Measurements from ENCODE around the gene SCARF1.

The SCARF1 gene

DNA sequence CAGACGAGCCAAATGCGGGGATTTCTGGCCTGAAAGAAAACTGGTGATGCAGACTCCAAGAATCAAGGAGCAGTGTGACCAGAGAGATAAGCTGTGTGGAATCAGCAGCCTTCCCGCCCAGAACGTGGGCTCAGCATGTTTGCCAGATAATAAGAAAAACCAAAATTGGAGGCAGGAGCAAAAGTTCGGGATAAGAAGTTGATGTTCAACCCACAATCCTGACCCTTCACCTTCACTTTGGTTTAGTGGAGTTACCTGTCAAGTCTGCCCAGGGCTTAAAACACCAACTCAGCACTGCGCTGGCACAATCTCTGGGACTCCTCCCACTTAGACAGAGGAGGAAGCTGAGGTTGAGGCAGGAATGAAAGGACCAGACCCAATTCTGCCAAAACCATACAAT, 20.0 kb downstream of the SCARF1 start:
- DNase-seq (ENCODE audit: low read depth): no peak
- peaks cover 32% of the 10 kb centered on the region for H3K4me1 ChIP-seq (ENCODE audit: control insufficient read depth, insufficient read depth, low read length)
- no peaks in the 10 kb centered on the region for H3K27me3 ChIP-seq (replicated peaks; ENCODE audit: control insufficient read depth, insufficient read depth, low read length)
- H3K4me3 ChIP-seq (ENCODE audit: low read length): peak overlapping the region; percentile 92
- no peaks in the 10 kb centered on the region for H3K9me3 ChIP-seq (ENCODE audit: control insufficient read depth, low read length)
- H3K36me3 ChIP-seq (ENCODE audit: control insufficient read depth, insufficient read depth, low read length, severe bottlenecking): peaks cover 6% of the 10 kb centered on the region
- peak overlapping the region; percentile 71 for H3K9ac ChIP-seq (ENCODE audit: low read length)

DNA sequence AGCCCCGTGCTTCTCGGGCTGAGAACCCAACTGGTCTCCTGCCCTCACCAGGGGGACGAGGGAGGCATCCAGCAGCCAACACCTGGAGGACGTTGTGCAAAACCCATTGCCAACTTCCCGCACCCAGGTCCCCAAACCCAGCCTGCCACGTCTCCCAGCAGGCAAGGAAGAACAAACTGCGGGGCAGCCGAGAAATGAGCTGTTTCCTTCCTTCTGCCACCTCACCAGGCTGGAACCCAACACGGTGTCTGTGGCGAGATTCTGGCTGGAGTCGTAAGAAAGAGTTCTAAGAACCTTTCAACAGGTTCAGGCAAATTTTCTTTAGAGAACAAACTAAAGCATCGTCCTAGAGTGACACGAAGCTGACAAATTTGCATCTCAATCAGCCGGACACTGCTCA, 20.5 kb downstream of the SCARF1 start:
- Histone ChIP-seq H3K9me3 (ENCODE audit: control insufficient read depth, low read length) (no peaks in the 10 kb centered on the region), H3K4me1 (ENCODE audit: control insufficient read depth, insufficient read depth, low read length) (peaks cover 32% of the 10 kb centered on the region), H3K27me3 (replicated peaks; ENCODE audit: control insufficient read depth, insufficient read depth, low read length) (no peaks in the 10 kb centered on the region), H3K9ac (ENCODE audit: low read length) (peak overlapping the region; percentile 71), H3K4me3 (ENCODE audit: low read length) (no peak overlapping the region), H3K36me3 (ENCODE audit: control insufficient read depth, insufficient read depth, low read length, severe bottlenecking) (peaks cover 6% of the 10 kb centered on the region)
- no peak for DNase-seq (ENCODE audit: low read depth)

DNA sequence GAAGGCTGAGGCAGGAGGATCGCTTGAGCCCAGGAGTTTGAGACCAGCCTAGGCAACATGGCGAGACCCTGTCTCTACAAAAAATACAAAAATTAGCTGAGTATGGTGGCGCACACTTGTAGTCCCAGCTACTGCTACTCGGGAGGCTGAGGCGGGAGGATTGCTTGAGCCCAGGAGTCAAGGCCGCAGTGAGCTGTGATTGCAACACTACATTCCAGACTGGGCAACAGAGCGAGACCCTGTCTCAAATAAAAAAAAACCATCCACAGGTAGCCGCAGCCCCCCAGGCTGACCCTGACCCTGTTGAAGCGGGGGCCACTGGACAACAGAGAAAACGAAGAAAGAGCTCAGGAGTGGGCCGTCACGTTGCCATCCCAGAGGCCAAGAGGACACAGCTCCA, 20.9 kb downstream of the SCARF1 start:
- Histone ChIP-seq H3K4me3 (ENCODE audit: low read length) (no peak overlapping the region), H3K9ac (ENCODE audit: low read length) (no peak overlapping the region), H3K27me3 (replicated peaks; ENCODE audit: control insufficient read depth, insufficient read depth, low read length) (no peaks in the 10 kb centered on the region), H3K4me1 (ENCODE audit: control insufficient read depth, insufficient read depth, low read length) (peaks cover 31% of the 10 kb centered on the region), H3K36me3 (ENCODE audit: control insufficient read depth, insufficient read depth, low read length, severe bottlenecking) (peaks cover 6% of the 10 kb centered on the region), H3K9me3 (ENCODE audit: control insufficient read depth, low read length) (no peaks in the 10 kb centered on the region)
- no peak for DNase-seq (ENCODE audit: low read depth)

DNA sequence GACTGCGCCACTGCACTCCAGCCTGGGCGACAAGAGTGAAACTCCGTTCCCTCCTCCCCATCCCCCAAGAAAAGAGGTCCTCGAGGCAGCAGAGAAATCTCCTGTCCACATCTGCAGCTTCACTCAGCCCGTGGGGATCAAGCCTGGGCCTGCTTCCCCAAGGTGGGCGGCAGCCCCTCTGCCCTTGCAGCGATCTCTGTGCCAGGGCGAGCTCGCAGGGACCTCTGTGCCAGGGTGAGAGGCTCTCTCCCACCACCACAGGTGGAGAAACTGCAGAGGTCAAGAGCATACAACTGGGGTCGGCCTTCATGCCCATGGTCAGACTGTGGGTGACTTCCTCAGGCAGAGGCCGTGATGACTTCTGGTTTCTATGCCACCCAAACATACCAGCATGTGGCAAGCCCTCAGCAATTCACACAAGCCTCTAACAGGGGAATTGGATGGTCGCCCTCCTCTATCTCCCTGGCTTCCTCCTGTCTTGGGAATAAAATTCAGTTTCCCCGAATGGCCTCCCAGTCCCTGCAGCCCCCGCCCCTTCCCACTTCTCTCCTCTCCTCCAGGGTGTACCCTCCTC, 22.4 kb downstream of the SCARF1 start:
- Histone ChIP-seq H3K4me1 (ENCODE audit: control insufficient read depth, insufficient read depth, low read length) (peaks cover 27% of the 10 kb centered on the region), H3K27me3 (replicated peaks; ENCODE audit: control insufficient read depth, insufficient read depth, low read length) (no peaks in the 10 kb centered on the region), H3K4me3 (ENCODE audit: low read length) (no peak overlapping the region), H3K36me3 (ENCODE audit: control insufficient read depth, insufficient read depth, low read length, severe bottlenecking) (peaks cover 11% of the 10 kb centered on the region), H3K9me3 (ENCODE audit: control insufficient read depth, low read length) (no peaks in the 10 kb centered on the region), H3K9ac (ENCODE audit: low read length) (no peak overlapping the region)
- DNase-seq (ENCODE audit: low read depth): no peak

DNA sequence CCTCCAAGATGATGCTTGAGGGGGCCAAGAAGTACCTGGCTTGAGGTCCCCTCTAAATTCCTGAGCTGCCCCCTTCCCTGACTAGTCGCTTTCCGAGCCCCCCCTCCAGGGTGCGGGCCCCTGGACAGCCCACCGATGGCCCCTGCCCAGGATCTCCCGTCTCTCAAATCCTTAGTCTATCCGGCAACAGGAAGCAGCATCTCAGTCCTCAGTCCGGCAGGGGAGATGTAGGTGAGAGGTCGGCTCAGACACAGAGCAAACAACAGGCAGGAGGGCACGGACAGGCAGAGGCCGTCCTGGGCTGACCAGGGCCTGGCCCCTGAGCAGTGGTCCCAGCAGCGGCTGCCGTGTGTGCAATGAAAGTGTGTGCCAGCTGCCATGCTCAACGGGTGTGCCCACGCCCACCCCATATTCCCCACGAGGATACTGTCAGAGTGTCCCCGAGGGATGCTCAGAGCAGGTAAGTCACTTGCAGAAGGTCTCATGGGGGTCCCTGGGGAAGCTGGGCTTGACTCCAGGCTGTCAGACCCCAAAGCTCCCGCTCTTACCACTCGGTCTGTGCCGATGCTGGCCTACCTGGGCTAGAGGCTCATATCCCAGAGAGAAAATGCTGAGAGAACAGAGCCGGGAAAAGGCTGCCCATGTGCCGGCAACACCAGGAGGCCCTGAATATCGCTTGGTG, 24.1 kb downstream of the SCARF1 start:
- H3K27me3 ChIP-seq (replicated peaks; ENCODE audit: control insufficient read depth, insufficient read depth, low read length): no peaks in the 10 kb centered on the region
- peaks cover 11% of the 10 kb centered on the region for H3K36me3 ChIP-seq (ENCODE audit: control insufficient read depth, insufficient read depth, low read length, severe bottlenecking)
- H3K9me3 ChIP-seq (ENCODE audit: control insufficient read depth, low read length): no peaks in the 10 kb centered on the region
- H3K9ac ChIP-seq (ENCODE audit: low read length): no peak overlapping the region
- peaks cover 23% of the 10 kb centered on the region for H3K4me1 ChIP-seq (ENCODE audit: control insufficient read depth, insufficient read depth, low read length)
- DNase-seq (ENCODE audit: low read depth): no peak
- H3K4me3 ChIP-seq (ENCODE audit: low read length): no peak overlapping the region

DNA sequence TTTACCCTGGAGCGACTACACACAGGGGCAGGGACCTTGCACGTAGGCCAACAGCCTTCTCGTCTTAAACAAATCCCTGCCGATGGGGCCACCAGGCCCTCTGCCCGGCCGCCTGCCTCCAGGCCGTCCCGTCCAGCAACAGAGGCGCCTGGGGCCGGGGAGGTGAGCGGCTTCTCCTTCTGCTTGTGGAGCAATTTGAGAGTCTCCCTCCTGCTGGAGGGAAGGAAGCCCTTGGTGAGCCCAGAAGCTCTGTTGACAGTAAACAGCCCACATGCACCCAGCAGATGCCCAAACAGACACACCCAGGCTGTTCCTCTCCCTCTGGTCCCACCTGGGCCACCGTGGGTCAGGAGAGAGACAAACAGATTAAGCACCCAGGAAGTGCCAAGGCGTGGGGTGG, 25.0 kb downstream of the SCARF1 start:
- H3K36me3 ChIP-seq (ENCODE audit: control insufficient read depth, insufficient read depth, low read length, severe bottlenecking): peaks cover 11% of the 10 kb centered on the region

DNA sequence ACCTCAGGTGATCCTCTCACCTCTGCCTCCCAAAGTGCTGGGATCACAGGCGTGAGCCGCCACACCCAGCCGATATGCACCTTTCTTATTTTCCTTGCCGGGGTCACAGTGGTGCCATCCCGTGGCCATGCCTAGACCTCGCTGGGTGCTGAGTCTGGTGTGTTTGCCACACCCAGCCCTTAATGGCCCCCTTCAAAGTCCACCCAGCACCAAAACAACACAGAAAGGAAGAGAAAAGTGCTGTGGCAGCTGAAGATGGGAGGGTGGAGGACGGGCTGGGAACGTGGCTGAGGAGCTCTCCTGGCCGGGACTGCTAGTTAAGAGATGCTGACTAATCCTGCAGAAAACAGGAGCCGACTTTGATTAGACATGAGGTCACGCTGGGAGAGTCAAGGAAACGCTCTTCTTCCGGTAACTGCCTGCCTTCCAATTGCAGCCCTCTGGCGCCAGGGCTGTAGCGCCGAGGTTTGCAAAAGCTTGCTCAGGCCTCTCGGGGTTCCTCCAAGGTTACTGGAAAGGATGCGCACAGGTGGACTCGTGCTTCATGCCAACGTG, 27.8 kb downstream of the SCARF1 start:
- Histone ChIP-seq H3K36me3 (ENCODE audit: control insufficient read depth, insufficient read depth, low read length, severe bottlenecking) (peaks cover 25% of the 10 kb centered on the region), H3K4me3 (ENCODE audit: low read length) (no peak overlapping the region), H3K27me3 (replicated peaks; ENCODE audit: control insufficient read depth, insufficient read depth, low read length) (no peaks in the 10 kb centered on the region), H3K4me1 (ENCODE audit: control insufficient read depth, insufficient read depth, low read length) (peaks cover 7% of the 10 kb centered on the region), H3K9me3 (ENCODE audit: control insufficient read depth, low read length) (no peaks in the 10 kb centered on the region), H3K9ac (ENCODE audit: low read length) (peak overlapping the region; percentile 25)
- DNase-seq (ENCODE audit: low read depth): peak; percentile 49

More for the DNA sequence above, 25.0 kb downstream of the SCARF1 start:
- Histone ChIP-seq H3K4me3 (ENCODE audit: low read length) (no peak overlapping the region), H3K27me3 (replicated peaks; ENCODE audit: control insufficient read depth, insufficient read depth, low read length) (no peaks in the 10 kb centered on the region), H3K9ac (ENCODE audit: low read length) (no peak overlapping the region), H3K4me1 (ENCODE audit: control insufficient read depth, insufficient read depth, low read length) (peaks cover 14% of the 10 kb centered on the region), H3K9me3 (ENCODE audit: control insufficient read depth, low read length) (no peaks in the 10 kb centered on the region)
- no peak for DNase-seq (ENCODE audit: low read depth)

DNA sequence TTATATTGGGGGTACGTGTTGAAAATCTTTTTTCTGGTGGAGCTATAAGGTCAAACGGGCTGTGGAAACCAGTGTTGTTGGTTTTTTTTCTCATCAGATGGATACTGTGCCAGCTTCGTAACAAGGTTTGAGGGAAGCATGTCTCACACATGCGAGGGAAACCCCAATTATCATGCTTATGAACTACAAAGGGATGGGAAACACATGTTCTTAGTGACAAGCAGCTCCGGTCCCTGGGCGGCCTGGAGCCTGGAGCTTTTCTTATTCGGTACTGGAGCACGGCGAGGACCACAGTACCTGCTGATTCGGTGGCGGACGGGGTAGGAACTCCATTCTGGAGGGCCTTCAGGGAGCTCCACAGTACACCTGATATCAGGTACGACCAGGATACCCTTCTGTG, 29.4 kb downstream of the SCARF1 start:
- no peak overlapping the region for H3K9ac ChIP-seq (ENCODE audit: low read length)
- H3K27me3 ChIP-seq (replicated peaks; ENCODE audit: control insufficient read depth, insufficient read depth, low read length): no peaks in the 10 kb centered on the region
- H3K36me3 ChIP-seq (ENCODE audit: control insufficient read depth, insufficient read depth, low read length, severe bottlenecking): peaks cover 24% of the 10 kb centered on the region
- no peaks in the 10 kb centered on the region for H3K9me3 ChIP-seq (ENCODE audit: control insufficient read depth, low read length)
- no peak overlapping the region for H3K4me3 ChIP-seq (ENCODE audit: low read length)
- peaks cover 7% of the 10 kb centered on the region for H3K4me1 ChIP-seq (ENCODE audit: control insufficient read depth, insufficient read depth, low read length)
- DNase-seq (ENCODE audit: low read depth): no peak

DNA sequence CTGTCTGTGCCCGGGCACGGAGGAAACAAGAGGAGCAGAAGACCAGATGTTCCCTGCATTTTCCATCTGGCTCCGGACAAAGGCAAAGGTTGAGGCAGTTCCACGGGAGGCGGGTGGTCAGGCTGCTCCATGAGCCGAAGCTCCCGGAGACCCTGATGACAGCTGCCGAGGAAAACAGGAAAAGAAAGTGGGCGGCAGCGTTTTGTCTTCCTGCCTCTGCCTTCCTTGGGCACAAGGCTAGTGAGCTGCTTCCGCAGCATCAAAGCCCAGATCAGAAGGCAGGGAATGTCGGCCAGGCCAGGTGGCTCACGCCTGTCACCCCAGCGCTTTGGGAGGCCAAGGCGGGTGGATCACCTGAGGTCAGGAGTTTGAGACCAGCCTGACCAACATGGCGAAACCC, 33.1 kb downstream of the SCARF1 start:
- Histone ChIP-seq H3K9ac (ENCODE audit: low read length) (no peak overlapping the region), H3K9me3 (ENCODE audit: control insufficient read depth, low read length) (no peaks in the 10 kb centered on the region), H3K4me3 (ENCODE audit: low read length) (no peak overlapping the region), H3K36me3 (ENCODE audit: control insufficient read depth, insufficient read depth, low read length, severe bottlenecking) (peaks cover 16% of the 10 kb centered on the region), H3K4me1 (ENCODE audit: control insufficient read depth, insufficient read depth, low read length) (peaks cover 7% of the 10 kb centered on the region), H3K27me3 (replicated peaks; ENCODE audit: control insufficient read depth, insufficient read depth, low read length) (no peaks in the 10 kb centered on the region)
- no peak for DNase-seq (ENCODE audit: low read depth)

DNA sequence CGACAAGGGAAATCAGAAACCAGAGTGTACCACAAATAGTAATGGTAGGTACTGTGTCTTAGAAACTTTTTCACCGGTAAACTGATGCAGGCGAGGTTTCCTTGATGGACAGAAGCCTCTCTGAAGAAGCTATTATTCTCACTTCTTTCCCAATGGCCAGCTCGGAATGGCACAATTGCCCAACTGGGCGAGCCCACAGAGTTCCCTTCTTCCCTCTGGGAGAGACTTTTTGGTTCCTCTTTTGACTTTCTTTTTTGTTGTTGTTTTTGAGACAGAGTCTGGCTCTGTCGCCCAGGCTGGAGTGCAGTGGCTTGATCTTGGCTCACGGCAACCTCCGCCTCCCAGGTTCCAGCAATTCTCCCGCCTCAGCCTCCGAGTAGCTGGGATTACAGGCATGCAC, 33.8 kb downstream of the SCARF1 start:
- no peaks in the 10 kb centered on the region for H3K9me3 ChIP-seq (ENCODE audit: control insufficient read depth, low read length)
- no peaks in the 10 kb centered on the region for H3K27me3 ChIP-seq (replicated peaks; ENCODE audit: control insufficient read depth, insufficient read depth, low read length)
- peaks cover 16% of the 10 kb centered on the region for H3K36me3 ChIP-seq (ENCODE audit: control insufficient read depth, insufficient read depth, low read length, severe bottlenecking)
- no peak overlapping the region for H3K9ac ChIP-seq (ENCODE audit: low read length)
- H3K4me1 ChIP-seq (ENCODE audit: control insufficient read depth, insufficient read depth, low read length): peaks cover 14% of the 10 kb centered on the region
- H3K4me3 ChIP-seq (ENCODE audit: low read length): no peak overlapping the region
- DNase-seq (ENCODE audit: low read depth): no peak

DNA sequence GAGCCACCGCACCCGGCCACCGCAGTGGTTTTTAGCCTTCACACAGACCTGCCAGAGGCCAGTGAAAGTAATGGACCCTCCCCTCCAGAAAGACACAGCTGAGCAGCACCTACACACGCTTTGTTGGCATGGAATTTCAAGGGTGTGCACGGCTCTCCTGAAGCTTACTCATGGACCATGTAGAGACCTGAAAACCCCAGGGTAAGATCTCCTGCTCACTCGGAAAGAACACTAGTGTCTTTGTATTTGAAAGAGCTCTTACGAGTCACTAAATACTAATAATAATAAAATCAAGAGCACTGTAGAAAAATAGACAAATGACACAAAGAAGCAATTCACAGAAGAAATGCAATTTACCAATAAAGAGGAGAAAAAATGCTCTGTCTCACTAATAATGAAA, 36.9 kb downstream of the SCARF1 start:
- Histone ChIP-seq H3K4me1 (ENCODE audit: control insufficient read depth, insufficient read depth, low read length) (peaks cover 17% of the 10 kb centered on the region), H3K27me3 (replicated peaks; ENCODE audit: control insufficient read depth, insufficient read depth, low read length) (no peaks in the 10 kb centered on the region), H3K9me3 (ENCODE audit: control insufficient read depth, low read length) (no peaks in the 10 kb centered on the region), H3K36me3 (ENCODE audit: control insufficient read depth, insufficient read depth, low read length, severe bottlenecking) (peaks cover 9% of the 10 kb centered on the region), H3K9ac (ENCODE audit: low read length) (no peak overlapping the region), H3K4me3 (ENCODE audit: low read length) (no peak overlapping the region)
- DNase-seq (ENCODE audit: low read depth): no peak

All from adipocyte (in vitro differentiated cells).